Stimulated activated effector memory CD8-positive, alpha-beta T cell treated with anti-CD3 and anti-CD28 coated beads, Interleukin-12 subunit alpha, Interleukin-12 subunit beta, amount 100 ng/mL, for 72 hours (primary cell): ENCODE data around the gene SLC5A2.
"Not testable (repeated sequence)": the region's sequence is repeated elsewhere in the genome, so short reads cannot be mapped to it uniquely, and the experiment has no call there.

Experiments
- ATAC-seq: fragments of 150-1000 bp; cut with Tn5 transposase; 2 replicates; pipeline ENCODE4 v1.10.0; 2021
- DNase-seq, 2 donors: peaks; one replicate each; pipeline ENCODE4 v3.0.0; 2021 to 2022; ENCODE audit warnings: low spot score in 2 of 2
- H3K27ac Mint-ChIP-seq: one replicate; pipeline ENCODE4 v1.8.0; 2022; ENCODE audit warnings: mild to moderate bottlenecking, mixed read lengths
- H3K36me3 Mint-ChIP-seq: one replicate; pipeline ENCODE4 v1.8.0; 2022; ENCODE audit warnings: mild to moderate bottlenecking, mixed read lengths
- H3K4me1 Mint-ChIP-seq: one replicate; pipeline ENCODE4 v1.8.0; 2022; ENCODE audit warnings: mixed read lengths
- H3K4me3 Mint-ChIP-seq: one replicate; pipeline ENCODE4 v1.8.0; 2022; ENCODE audit warnings: mild to moderate bottlenecking, mixed read lengths
- H3K9me3 Mint-ChIP-seq: one replicate; pipeline ENCODE4 v1.8.0; 2022; ENCODE audit warnings: mixed read lengths

SLC5A2 gene

GRCh38 chr16:31517800-31518402 lies 35.0 kb downstream of the SLC5A2 start:
- peaks cover 2% of the 10 kb centered on the region for H3K9me3 Mint-ChIP-seq
- no peak overlapping the region for H3K27ac Mint-ChIP-seq
- no peak overlapping the region for H3K4me3 Mint-ChIP-seq
- ATAC-seq = no peak
- H3K36me3 Mint-ChIP-seq = no peaks in the 10 kb centered on the region
- DNase-seq = no peak
- no peaks in the 10 kb centered on the region for H3K4me1 Mint-ChIP-seq

GRCh38 chr16:31519759-31520431 lies 37.0 kb downstream of the SLC5A2 start:
- Mint-ChIP-seq H3K27ac (no peak overlapping the region), H3K36me3 (no peaks in the 10 kb centered on the region), H3K9me3 (peaks cover 2% of the 10 kb centered on the region), H3K4me3 (no peak overlapping the region), H3K4me1 (no peaks in the 10 kb centered on the region)
- ATAC-seq (no peak), DNase-seq (no peak)

GRCh38 chr16:31521368-31521767 lies 38.4 kb downstream of the SLC5A2 start:
- no peak overlapping the region for H3K4me3 Mint-ChIP-seq
- ATAC-seq (no peak), DNase-seq (no peak)
- H3K9me3 Mint-ChIP-seq = peaks cover 2% of the 10 kb centered on the region
- H3K4me1 Mint-ChIP-seq = no peaks in the 10 kb centered on the region
- no peak overlapping the region for H3K27ac Mint-ChIP-seq
- H3K36me3 Mint-ChIP-seq = no peaks in the 10 kb centered on the region

GRCh38 chr16:31522071-31522470 lies 39.1 kb downstream of the SLC5A2 start:
- ATAC-seq = no peak
- H3K4me3 Mint-ChIP-seq = no peak overlapping the region
- no peak overlapping the region for H3K27ac Mint-ChIP-seq
- H3K9me3 Mint-ChIP-seq = peaks cover 2% of the 10 kb centered on the region
- no peaks in the 10 kb centered on the region for H3K4me1 Mint-ChIP-seq
- no peak for DNase-seq
- H3K36me3 Mint-ChIP-seq = no peaks in the 10 kb centered on the region

GRCh38 chr16:31523768-31524167 lies 40.8 kb downstream of the SLC5A2 start:
- ATAC-seq, H3K36me3 Mint-ChIP-seq, H3K27ac Mint-ChIP-seq, H3K4me3 Mint-ChIP-seq, H3K9me3 Mint-ChIP-seq, DNase-seq, H3K4me1 Mint-ChIP-seq: not testable (repeated sequence)

- no peaks in the 10 kb centered on the region for H3K36me3 Mint-ChIP-seq
- DNase-seq (no peak), ATAC-seq (no peak)
- no peaks in the 10 kb centered on the region for H3K9me3 Mint-ChIP-seq
- H3K4me1 Mint-ChIP-seq = peaks cover 6% of the 10 kb centered on the region
- H3K4me3 Mint-ChIP-seq = no peak overlapping the region
- no peak overlapping the region for H3K27ac Mint-ChIP-seq
Measured at GRCh38 chr16:31525113-31525512, 42.2 kb downstream of the SLC5A2 start.

GRCh38 chr16:31527734-31528274 lies 44.9 kb downstream of the SLC5A2 start, which contains the start of gene AHSP:
TSS of gene AHSP (plus strand) at chr16:31527900. CDS start at chr16:31528140, 240 bp downstream.
- ATAC-seq (no peak), DNase-seq (no peak)
- H3K4me3 Mint-ChIP-seq = no peak within 1 kb of the TSS
- no peak within 1 kb of the TSS for H3K27ac Mint-ChIP-seq
- H3K36me3 Mint-ChIP-seq = no peaks in the 10 kb centered on the region
- H3K9me3 Mint-ChIP-seq = no peaks in the 10 kb centered on the region
- H3K4me1 Mint-ChIP-seq = peaks cover 6% of the 10 kb centered on the region

GRCh38 chr16:31528523-31529107 lies 45.7 kb downstream of the SLC5A2 start:
- Mint-ChIP-seq H3K36me3 (no peaks in the 10 kb centered on the region), H3K4me1 (peaks cover 6% of the 10 kb centered on the region), H3K9me3 (no peaks in the 10 kb centered on the region), H3K4me3 (peak overlapping the region; percentile 12), H3K27ac (no peak overlapping the region)
- DNase-seq (no peak), ATAC-seq (no peak)

- no peak for DNase-seq
- Mint-ChIP-seq H3K36me3 (no peaks in the 10 kb centered on the region), H3K27ac (no peak overlapping the region), H3K4me1 (peaks cover 6% of the 10 kb centered on the region), H3K4me3 (peak overlapping the region; percentile 12), H3K9me3 (no peaks in the 10 kb centered on the region)
- no peak for ATAC-seq
Measured at GRCh38 chr16:31529108-31529936, 46.4 kb downstream of the SLC5A2 start.

GRCh38 chr16:31529937-31530312 lies 47.0 kb downstream of the SLC5A2 start:
- H3K9me3 Mint-ChIP-seq = no peaks in the 10 kb centered on the region
- no peak overlapping the region for H3K27ac Mint-ChIP-seq
- peak overlapping the region; percentile 12 for H3K4me3 Mint-ChIP-seq
- H3K36me3 Mint-ChIP-seq = no peaks in the 10 kb centered on the region
- peaks cover 6% of the 10 kb centered on the region for H3K4me1 Mint-ChIP-seq
- ATAC-seq (no peak), DNase-seq (no peak)

- no peak for DNase-seq
- no peaks in the 10 kb centered on the region for H3K9me3 Mint-ChIP-seq
- ATAC-seq = no peak
- H3K4me1 Mint-ChIP-seq = peaks cover 6% of the 10 kb centered on the region
- no peak overlapping the region for H3K27ac Mint-ChIP-seq
- no peak overlapping the region for H3K4me3 Mint-ChIP-seq
- H3K36me3 Mint-ChIP-seq = no peaks in the 10 kb centered on the region
Measured at GRCh38 chr16:31530405-31530804, 47.5 kb downstream of the SLC5A2 start.

- no peak overlapping the region for H3K4me3 Mint-ChIP-seq
- H3K36me3 Mint-ChIP-seq = no peaks in the 10 kb centered on the region
- ATAC-seq (no peak), DNase-seq (no peak)
- H3K27ac Mint-ChIP-seq = no peak overlapping the region
- peaks cover 6% of the 10 kb centered on the region for H3K4me1 Mint-ChIP-seq
- H3K9me3 Mint-ChIP-seq = no peaks in the 10 kb centered on the region
Measured at GRCh38 chr16:31531096-31531495, 48.2 kb downstream of the SLC5A2 start.

GRCh38 chr16:31532120-31532519 lies 49.2 kb downstream of the SLC5A2 start:
- Mint-ChIP-seq H3K4me1 (peaks cover 6% of the 10 kb centered on the region), H3K36me3 (no peaks in the 10 kb centered on the region), H3K4me3 (no peak overlapping the region), H3K9me3 (no peaks in the 10 kb centered on the region), H3K27ac (no peak overlapping the region)
- DNase-seq (no peak), ATAC-seq (no peak)

GRCh38 chr16:31532896-31533295 lies 50.0 kb downstream of the SLC5A2 start:
- no peak overlapping the region for H3K27ac Mint-ChIP-seq
- no peak for ATAC-seq
- no peaks in the 10 kb centered on the region for H3K9me3 Mint-ChIP-seq
- H3K36me3 Mint-ChIP-seq = no peaks in the 10 kb centered on the region
- no peak for DNase-seq
- H3K4me3 Mint-ChIP-seq = no peak overlapping the region
- H3K4me1 Mint-ChIP-seq = peaks cover 2% of the 10 kb centered on the region

GRCh38 chr16:31535737-31536136 lies 52.8 kb downstream of the SLC5A2 start:
- no peaks in the 10 kb centered on the region for H3K36me3 Mint-ChIP-seq
- no peaks in the 10 kb centered on the region for H3K9me3 Mint-ChIP-seq
- ATAC-seq (no peak), DNase-seq (no peak)
- no peaks in the 10 kb centered on the region for H3K4me1 Mint-ChIP-seq
- H3K27ac Mint-ChIP-seq = no peak overlapping the region
- H3K4me3 Mint-ChIP-seq = no peak overlapping the region
